ENCODE results near the gene CDKN2AIP. TPM values are rescaled to one million over a fixed set of nuclear protein-coding genes. Genes with fewer than 3 reads are reported as not detected.

Gene CDKN2AIP
- total RNA-seq, 1 experiment from 2014 or later, result 6.4 TPM

DNA sequence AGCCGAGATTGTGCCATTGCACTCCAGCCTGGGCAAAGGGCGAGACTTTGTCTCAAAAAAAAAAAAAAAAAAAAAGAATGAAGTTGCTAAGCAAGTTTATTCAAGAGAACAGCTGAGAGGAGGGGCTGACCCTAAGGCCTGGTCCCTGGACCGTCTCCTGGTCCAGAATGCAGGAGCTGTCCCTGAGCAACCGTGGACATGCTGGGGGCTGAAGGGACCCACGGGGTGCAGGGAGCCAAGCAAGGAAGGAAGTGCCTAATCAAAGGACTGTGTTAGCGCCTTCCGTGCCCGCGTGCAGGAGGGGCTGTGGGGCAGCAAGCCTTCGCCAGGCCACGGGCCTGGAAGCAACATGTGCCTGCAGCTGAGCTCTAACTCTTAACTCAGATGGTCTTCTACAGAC, 39.1 kb upstream of the CDKN2AIP start:
- H3K9me2 ChIP-seq (ENCODE audit: insufficient read depth), result no peaks in the 10 kb centered on the region
- H3K79me2 ChIP-seq (ENCODE audit: insufficient read depth, low read length), result no peaks in the 10 kb centered on the region
- ATAC-seq, result no peak
- H3K4me1 ChIP-seq (ENCODE audit: control insufficient read depth in 1 of 2, insufficient read depth in 2 of 2, low read length in 2 of 2), result peaks cover 2 to 24% of the 10 kb centered on the region in 2 experiments; a peak in 3 of 4 replicates
- no peak overlapping the region for H3K4me3 ChIP-seq (replicated peaks in 1 of 2; ENCODE audit: low read depth in 1 of 2, low read length in 2 of 2)
- CTCF ChIA-PET, result no interaction called here
- TF ChIP-seq, protein P1, sequence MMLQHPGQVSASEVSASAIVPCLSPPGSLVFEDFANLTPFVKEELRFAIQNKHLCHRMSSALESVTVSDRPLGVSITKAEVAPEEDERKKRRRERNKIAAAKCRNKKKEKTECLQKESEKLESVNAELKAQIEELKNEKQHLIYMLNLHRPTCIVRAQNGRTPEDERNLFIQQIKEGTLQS (IDR thresholded peaks at IDR 0.05), result no peak
- no peak for TF ChIP-seq ELF1 (IDR thresholded peaks at IDR 0.05; ENCODE audit: borderline replicate concordance, low read depth)
- no peak overlapping the region for H3K27ac ChIP-seq (ENCODE audit: low read depth, low read length)
- no peak for DNase-seq (ENCODE audit: low read depth, low spot score)
- H3K36me3 ChIP-seq (ENCODE audit: control insufficient read depth in 1 of 2, insufficient read depth in 2 of 2, low read length in 2 of 2), result no peaks in the 10 kb centered on the region
- H2AFZ ChIP-seq (ENCODE audit: low read depth, low read length, poor library complexity, severe bottlenecking), result no peak overlapping the region
- RAD21 ChIA-PET (ENCODE audit: low non-redundant PET in 1 of 2, low total read pairs in 2 of 2, uncharacterized antibody in 2 of 2, unreplicated experiment in 2 of 2), result no interaction called here
- intact Hi-C loops (cut with micrococcal nuclease), result no loop called here
- H3K27me3 ChIP-seq (ENCODE audit: insufficient read depth, low read length), result no peaks in the 10 kb centered on the region
- no peaks in the 10 kb centered on the region for H4K20me1 ChIP-seq (ENCODE audit: insufficient read depth)
- no peaks in the 10 kb centered on the region for H3K9me3 ChIP-seq (ENCODE audit: control insufficient read depth in 1 of 2, insufficient read depth in 1 of 2, low read depth in 1 of 2, low read length in 2 of 2)
- H3K9ac ChIP-seq (ENCODE audit: low read length), result no peak overlapping the region
- no peak overlapping the region for H3K4me2 ChIP-seq (ENCODE audit: low read length)
- POLR2A ChIA-PET, result no interaction called here
- no TSS peak for BruUV-seq (replicated peaks)

DNA sequence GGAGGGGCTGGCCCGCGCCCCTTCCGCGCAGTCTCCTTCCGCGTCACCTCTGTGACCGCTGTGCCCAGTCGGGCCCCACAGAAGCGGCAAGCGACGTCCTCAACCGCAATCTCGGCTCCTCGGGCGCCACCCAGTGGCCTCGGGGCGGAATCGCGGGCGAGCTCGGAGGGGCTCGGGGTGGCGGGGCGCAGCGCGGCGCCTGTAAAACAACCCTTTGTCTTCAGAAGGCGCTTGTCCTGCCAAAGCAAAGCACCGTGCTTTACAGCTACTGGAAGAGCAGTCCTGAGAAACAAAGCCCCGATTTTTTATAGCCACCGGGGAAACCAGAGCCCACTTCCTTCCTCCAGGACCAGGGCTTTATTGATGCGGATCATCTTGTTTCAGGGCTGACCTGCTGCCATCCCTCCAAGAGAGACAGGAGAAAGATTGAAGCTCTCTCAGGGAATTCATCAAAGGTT, 37.3 kb upstream of the CDKN2AIP start:
- H3K4me2 ChIP-seq (ENCODE audit: low read length), result peak overlapping the region; percentile 75
- H3K27ac ChIP-seq (ENCODE audit: low read depth, low read length), result no peak overlapping the region
- H3K9ac ChIP-seq (ENCODE audit: low read length), result peak overlapping the region; percentile 48
- ChIA-PET CTCF (interaction anchor here (0.7 to 1.5 kb wide), 2 partner anchors 17 to 145 kb away, joined by 3 to 4 read pairs; no protein-coding TSS in a partner anchor), RAD21 (ENCODE audit: low non-redundant PET in 1 of 2, low total read pairs in 2 of 2, uncharacterized antibody in 2 of 2, unreplicated experiment in 2 of 2) (interaction anchor here in 1 of 2 experiments (0.7 kb wide), 1 partner anchor 482 kb away, joined by 3 read pairs; no protein-coding TSS in a partner anchor), POLR2A (no interaction called here)
- peaks cover 2 to 17% of the 10 kb centered on the region in 2 experiments; a peak in 3 of 4 replicates for H3K4me1 ChIP-seq (ENCODE audit: control insufficient read depth in 1 of 2, insufficient read depth in 2 of 2, low read length in 2 of 2)
- H2AFZ ChIP-seq (ENCODE audit: low read depth, low read length, poor library complexity, severe bottlenecking), result peak overlapping the region; percentile 74
- DNase-seq (ENCODE audit: low read depth, low spot score) (no peak), ATAC-seq (peak; percentile 97)
- intact Hi-C loops (cut with micrococcal nuclease), result no loop called here
- H4K20me1 ChIP-seq (ENCODE audit: insufficient read depth), result no peaks in the 10 kb centered on the region
- no peaks in the 10 kb centered on the region for H3K27me3 ChIP-seq (ENCODE audit: insufficient read depth, low read length)
- peak overlapping the region; percentile 42 to 54 for H3K4me3 ChIP-seq (replicated peaks in 1 of 2; ENCODE audit: low read depth in 1 of 2, low read length in 2 of 2)
- BruUV-seq (replicated peaks), result no TSS peak
- no peaks in the 10 kb centered on the region for H3K79me2 ChIP-seq (ENCODE audit: insufficient read depth, low read length)
- H3K9me2 ChIP-seq (ENCODE audit: insufficient read depth), result no peaks in the 10 kb centered on the region
- H3K9me3 ChIP-seq (ENCODE audit: control insufficient read depth in 1 of 2, insufficient read depth in 1 of 2, low read depth in 1 of 2, low read length in 2 of 2), result no peaks in the 10 kb centered on the region
- H3K36me3 ChIP-seq (ENCODE audit: control insufficient read depth in 1 of 2, insufficient read depth in 2 of 2, low read length in 2 of 2), result no peaks in the 10 kb centered on the region
- TF ChIP-seq, protein P2, sequence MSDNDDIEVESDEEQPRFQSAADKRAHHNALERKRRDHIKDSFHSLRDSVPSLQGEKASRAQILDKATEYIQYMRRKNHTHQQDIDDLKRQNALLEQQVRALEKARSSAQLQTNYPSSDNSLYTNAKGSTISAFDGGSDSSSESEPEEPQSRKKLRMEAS (IDR thresholded peaks at IDR 0.05), result 0 out of 2 replicates have a peak, but pooled peaks have one; percentile 12
- TF ChIP-seq YY1 (IDR thresholded peaks at IDR 0.05; ENCODE audit: extremely low read depth, insufficient replicate concordance, low read depth, low read length) (no peak), RAD21 (IDR thresholded peaks at IDR 0.05; ENCODE audit: low read depth) (peak; percentile 74), CBX3 (IDR thresholded peaks at IDR 0.05; ENCODE audit: low read depth) (no peak), POLR2A (IDR thresholded peaks at IDR 0.05; ENCODE audit: borderline replicate concordance, extremely low read depth, insufficient read depth, insufficient read length) (no peak), EZH2 (IDR thresholded peaks at IDR 0.05) (no peak), ZFX (IDR thresholded peaks at IDR 0.05) (no peak), SP1 (IDR thresholded peaks at IDR 0.05; ENCODE audit: low read depth) (no peak), JUND (IDR thresholded peaks at IDR 0.05) (no peak), CEBPB (IDR thresholded peaks at IDR 0.05; ENCODE audit: low read depth) (no peak), ELF1 (IDR thresholded peaks at IDR 0.05; ENCODE audit: borderline replicate concordance, low read depth) (no peak), ZNF274 (IDR thresholded peaks at IDR 0.05; ENCODE audit: low read depth, low read length) (no peak), SIN3A (IDR thresholded peaks at IDR 0.05; ENCODE audit: low read depth) (no peak)
- TF ChIP-seq, protein P3, sequence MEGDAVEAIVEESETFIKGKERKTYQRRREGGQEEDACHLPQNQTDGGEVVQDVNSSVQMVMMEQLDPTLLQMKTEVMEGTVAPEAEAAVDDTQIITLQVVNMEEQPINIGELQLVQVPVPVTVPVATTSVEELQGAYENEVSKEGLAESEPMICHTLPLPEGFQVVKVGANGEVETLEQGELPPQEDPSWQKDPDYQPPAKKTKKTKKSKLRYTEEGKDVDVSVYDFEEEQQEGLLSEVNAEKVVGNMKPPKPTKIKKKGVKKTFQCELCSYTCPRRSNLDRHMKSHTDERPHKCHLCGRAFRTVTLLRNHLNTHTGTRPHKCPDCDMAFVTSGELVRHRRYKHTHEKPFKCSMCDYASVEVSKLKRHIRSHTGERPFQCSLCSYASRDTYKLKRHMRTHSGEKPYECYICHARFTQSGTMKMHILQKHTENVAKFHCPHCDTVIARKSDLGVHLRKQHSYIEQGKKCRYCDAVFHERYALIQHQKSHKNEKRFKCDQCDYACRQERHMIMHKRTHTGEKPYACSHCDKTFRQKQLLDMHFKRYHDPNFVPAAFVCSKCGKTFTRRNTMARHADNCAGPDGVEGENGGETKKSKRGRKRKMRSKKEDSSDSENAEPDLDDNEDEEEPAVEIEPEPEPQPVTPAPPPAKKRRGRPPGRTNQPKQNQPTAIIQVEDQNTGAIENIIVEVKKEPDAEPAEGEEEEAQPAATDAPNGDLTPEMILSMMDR (IDR thresholded peaks at IDR 0.05 in 2 of 3, conservative IDR thresholded peaks at IDR 0.05 in 1 of 3; ENCODE audit: borderline replicate concordance in 1 of 3, insufficient read depth in 1 of 3, low read depth in 2 of 3, low read length in 2 of 3), result peak; percentile 49 to 64 (median 58); a peak in 5 of 6 replicates
- TF ChIP-seq, protein P4, sequence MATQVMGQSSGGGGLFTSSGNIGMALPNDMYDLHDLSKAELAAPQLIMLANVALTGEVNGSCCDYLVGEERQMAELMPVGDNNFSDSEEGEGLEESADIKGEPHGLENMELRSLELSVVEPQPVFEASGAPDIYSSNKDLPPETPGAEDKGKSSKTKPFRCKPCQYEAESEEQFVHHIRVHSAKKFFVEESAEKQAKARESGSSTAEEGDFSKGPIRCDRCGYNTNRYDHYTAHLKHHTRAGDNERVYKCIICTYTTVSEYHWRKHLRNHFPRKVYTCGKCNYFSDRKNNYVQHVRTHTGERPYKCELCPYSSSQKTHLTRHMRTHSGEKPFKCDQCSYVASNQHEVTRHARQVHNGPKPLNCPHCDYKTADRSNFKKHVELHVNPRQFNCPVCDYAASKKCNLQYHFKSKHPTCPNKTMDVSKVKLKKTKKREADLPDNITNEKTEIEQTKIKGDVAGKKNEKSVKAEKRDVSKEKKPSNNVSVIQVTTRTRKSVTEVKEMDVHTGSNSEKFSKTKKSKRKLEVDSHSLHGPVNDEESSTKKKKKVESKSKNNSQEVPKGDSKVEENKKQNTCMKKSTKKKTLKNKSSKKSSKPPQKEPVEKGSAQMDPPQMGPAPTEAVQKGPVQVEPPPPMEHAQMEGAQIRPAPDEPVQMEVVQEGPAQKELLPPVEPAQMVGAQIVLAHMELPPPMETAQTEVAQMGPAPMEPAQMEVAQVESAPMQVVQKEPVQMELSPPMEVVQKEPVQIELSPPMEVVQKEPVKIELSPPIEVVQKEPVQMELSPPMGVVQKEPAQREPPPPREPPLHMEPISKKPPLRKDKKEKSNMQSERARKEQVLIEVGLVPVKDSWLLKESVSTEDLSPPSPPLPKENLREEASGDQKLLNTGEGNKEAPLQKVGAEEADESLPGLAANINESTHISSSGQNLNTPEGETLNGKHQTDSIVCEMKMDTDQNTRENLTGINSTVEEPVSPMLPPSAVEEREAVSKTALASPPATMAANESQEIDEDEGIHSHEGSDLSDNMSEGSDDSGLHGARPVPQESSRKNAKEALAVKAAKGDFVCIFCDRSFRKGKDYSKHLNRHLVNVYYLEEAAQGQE (IDR thresholded peaks at IDR 0.05; ENCODE audit: low read depth), result no peak
